ENCODE data around the gene SMIM36. TPM values are rescaled to one million over a fixed set of nuclear protein-coding genes. Genes with fewer than 3 reads are reported as not detected.

The SMIM36 gene
- total and polyA plus RNA-seq, 2 experiments from 2014 or later: not detected

DNA sequence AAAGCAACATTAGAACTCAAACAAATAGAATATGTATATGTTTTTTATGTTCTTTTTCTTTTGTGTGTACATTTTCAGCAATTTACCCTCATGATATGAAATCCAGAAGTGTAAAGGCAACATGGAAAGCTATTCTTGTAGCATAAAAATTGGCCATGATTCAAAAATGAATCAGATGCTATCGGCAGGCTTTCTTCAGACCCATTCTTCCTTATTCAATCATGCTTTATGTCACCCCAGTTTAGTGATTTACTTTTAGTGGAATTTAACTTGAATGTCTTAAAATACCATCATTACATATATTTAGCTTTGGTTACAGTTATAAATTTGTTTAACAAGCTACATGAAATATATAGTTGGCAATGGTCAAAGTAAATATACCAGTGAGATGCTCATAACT lies 21.4 kb upstream of the SMIM36 start:
- H3K27ac Mint-ChIP-seq: no peak overlapping the region
- DNase-seq (ENCODE audit: low spot score): no peak
- no peak overlapping the region for H3K4me2 ChIP-seq
- H3K4me1 ChIP-seq (ENCODE audit: insufficient read depth): no peaks in the 10 kb centered on the region
- no peaks in the 10 kb centered on the region for H4K20me1 ChIP-seq (replicated peaks; ENCODE audit: insufficient read depth)
- H3K27ac ChIP-seq (ENCODE audit: low read depth): no peak overlapping the region
- no peak overlapping the region for H2AFZ ChIP-seq
- no peaks in the 10 kb centered on the region for H3K27me3 Mint-ChIP-seq (ENCODE audit: insufficient read depth, low read depth, poor library complexity)
- no peak for TF ChIP-seq EZH2phosphoT487 (IDR thresholded peaks at IDR 0.05; ENCODE audit: unreplicated experiment)
- TF ChIP-seq EZH2 (IDR thresholded peaks at IDR 0.05; ENCODE audit: low read depth, unreplicated experiment): no peak
- TF ChIP-seq ZNF462 (CRISPR knock-in tag; IDR thresholded peaks at IDR 0.05): no peak
- no peak for TF ChIP-seq ZNF114 (CRISPR knock-in tag; IDR thresholded peaks at IDR 0.05)
- TF ChIP-seq JUNB (IDR thresholded peaks at IDR 0.05; ENCODE audit: unreplicated experiment): no peak
- TF ChIP-seq, protein P1, sequence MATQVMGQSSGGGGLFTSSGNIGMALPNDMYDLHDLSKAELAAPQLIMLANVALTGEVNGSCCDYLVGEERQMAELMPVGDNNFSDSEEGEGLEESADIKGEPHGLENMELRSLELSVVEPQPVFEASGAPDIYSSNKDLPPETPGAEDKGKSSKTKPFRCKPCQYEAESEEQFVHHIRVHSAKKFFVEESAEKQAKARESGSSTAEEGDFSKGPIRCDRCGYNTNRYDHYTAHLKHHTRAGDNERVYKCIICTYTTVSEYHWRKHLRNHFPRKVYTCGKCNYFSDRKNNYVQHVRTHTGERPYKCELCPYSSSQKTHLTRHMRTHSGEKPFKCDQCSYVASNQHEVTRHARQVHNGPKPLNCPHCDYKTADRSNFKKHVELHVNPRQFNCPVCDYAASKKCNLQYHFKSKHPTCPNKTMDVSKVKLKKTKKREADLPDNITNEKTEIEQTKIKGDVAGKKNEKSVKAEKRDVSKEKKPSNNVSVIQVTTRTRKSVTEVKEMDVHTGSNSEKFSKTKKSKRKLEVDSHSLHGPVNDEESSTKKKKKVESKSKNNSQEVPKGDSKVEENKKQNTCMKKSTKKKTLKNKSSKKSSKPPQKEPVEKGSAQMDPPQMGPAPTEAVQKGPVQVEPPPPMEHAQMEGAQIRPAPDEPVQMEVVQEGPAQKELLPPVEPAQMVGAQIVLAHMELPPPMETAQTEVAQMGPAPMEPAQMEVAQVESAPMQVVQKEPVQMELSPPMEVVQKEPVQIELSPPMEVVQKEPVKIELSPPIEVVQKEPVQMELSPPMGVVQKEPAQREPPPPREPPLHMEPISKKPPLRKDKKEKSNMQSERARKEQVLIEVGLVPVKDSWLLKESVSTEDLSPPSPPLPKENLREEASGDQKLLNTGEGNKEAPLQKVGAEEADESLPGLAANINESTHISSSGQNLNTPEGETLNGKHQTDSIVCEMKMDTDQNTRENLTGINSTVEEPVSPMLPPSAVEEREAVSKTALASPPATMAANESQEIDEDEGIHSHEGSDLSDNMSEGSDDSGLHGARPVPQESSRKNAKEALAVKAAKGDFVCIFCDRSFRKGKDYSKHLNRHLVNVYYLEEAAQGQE (IDR thresholded peaks at IDR 0.05; ENCODE audit: unreplicated experiment): no peak
- TF ChIP-seq CTCF (conservative IDR thresholded peaks at IDR 0.05; ENCODE audit: low read depth in 2 of 2): no peak
- TF ChIP-seq POLR2AphosphoS5 (IDR thresholded peaks at IDR 0.05; ENCODE audit: low read depth): no peak
- TF ChIP-seq CREB1 (CRISPR knock-in tag; IDR thresholded peaks at IDR 0.05; ENCODE audit: low read depth): no peak
- TF ChIP-seq ETS1 (IDR thresholded peaks at IDR 0.05): no peak
- TF ChIP-seq NANOG (IDR thresholded peaks at IDR 0.05; ENCODE audit: borderline replicate concordance): no peak
- no peak for TF ChIP-seq ZNF331 (CRISPR knock-in tag; IDR thresholded peaks at IDR 0.05; ENCODE audit: low read depth)
- TF ChIP-seq STAT1 (IDR thresholded peaks at IDR 0.05; ENCODE audit: unreplicated experiment): no peak
- H3K9me2 ChIP-seq (ENCODE audit: insufficient read depth): no peaks in the 10 kb centered on the region; the same call in 1 of the 2 replicates
- no peaks in the 10 kb centered on the region for H3K79me2 ChIP-seq (replicated peaks; ENCODE audit: insufficient read depth)
- H3K36me3 ChIP-seq (ENCODE audit: insufficient read depth): no peaks in the 10 kb centered on the region
- H3K27me3 ChIP-seq (ENCODE audit: insufficient read depth): no peaks in the 10 kb centered on the region
- no peaks in the 10 kb centered on the region for H3K36me3 Mint-ChIP-seq (ENCODE audit: low read depth)
- no peak overlapping the region for H3K4me3 ChIP-seq
- peaks cover 3% of the 10 kb centered on the region; the same call in 1 of the 3 replicates for H3K4me1 Mint-ChIP-seq
- H3F3A ChIP-seq (replicated peaks; ENCODE audit: low read depth): no peaks in the 10 kb centered on the region
- no peak overlapping the region for H3K4me3 Mint-ChIP-seq
- no peaks in the 10 kb centered on the region for H3K9me3 Mint-ChIP-seq
- no peak for ATAC-seq
